Measurements from ENCODE around the gene RHOH. TPM values are rescaled to one million over a fixed set of nuclear protein-coding genes. Genes with fewer than 3 reads are reported as not detected.

The RHOH gene
- total RNA-seq, 1 donor from 2014 or later = 0.53 TPM

DNA sequence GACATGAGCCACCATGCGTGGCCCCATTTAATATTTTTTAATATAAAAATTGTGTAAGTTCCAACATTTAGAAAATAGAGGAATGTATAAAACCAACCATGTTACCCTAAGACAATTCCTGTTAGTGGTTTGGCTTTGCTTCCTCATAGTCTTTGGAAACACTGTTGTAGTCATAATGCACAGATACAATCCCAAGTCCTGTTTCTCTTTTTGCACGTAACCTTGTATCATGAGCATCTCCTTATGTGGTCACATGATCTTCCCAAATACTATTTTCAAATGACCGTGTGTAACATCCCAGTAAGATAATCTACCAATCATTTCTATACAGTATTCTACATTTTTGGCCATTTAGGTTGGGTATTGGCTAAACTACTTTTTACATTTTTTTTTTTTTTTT, 13.9 kb upstream of the RHOH start:
- no peaks in the 10 kb centered on the region for H3K27me3 ChIP-seq (ENCODE audit: control insufficient read depth, insufficient read depth, low read length)
- H3K36me3 ChIP-seq (ENCODE audit: control insufficient read depth, insufficient read depth, low read length) = no peaks in the 10 kb centered on the region
- no peak for FAIRE-seq
- DNase-seq (ENCODE audit: low read depth) = no peak
- H3K4me3 ChIP-seq (ENCODE audit: low read depth, low read length) = no peak overlapping the region
- TF ChIP-seq, protein P1, sequence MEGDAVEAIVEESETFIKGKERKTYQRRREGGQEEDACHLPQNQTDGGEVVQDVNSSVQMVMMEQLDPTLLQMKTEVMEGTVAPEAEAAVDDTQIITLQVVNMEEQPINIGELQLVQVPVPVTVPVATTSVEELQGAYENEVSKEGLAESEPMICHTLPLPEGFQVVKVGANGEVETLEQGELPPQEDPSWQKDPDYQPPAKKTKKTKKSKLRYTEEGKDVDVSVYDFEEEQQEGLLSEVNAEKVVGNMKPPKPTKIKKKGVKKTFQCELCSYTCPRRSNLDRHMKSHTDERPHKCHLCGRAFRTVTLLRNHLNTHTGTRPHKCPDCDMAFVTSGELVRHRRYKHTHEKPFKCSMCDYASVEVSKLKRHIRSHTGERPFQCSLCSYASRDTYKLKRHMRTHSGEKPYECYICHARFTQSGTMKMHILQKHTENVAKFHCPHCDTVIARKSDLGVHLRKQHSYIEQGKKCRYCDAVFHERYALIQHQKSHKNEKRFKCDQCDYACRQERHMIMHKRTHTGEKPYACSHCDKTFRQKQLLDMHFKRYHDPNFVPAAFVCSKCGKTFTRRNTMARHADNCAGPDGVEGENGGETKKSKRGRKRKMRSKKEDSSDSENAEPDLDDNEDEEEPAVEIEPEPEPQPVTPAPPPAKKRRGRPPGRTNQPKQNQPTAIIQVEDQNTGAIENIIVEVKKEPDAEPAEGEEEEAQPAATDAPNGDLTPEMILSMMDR (IDR thresholded peaks at IDR 0.05; ENCODE audit: insufficient read depth, low read length, severe bottlenecking) = no peak

- TF ChIP-seq, protein P1 (IDR thresholded peaks at IDR 0.05; ENCODE audit: insufficient read depth, low read length, severe bottlenecking) = no peak
- Histone ChIP-seq H3K36me3 (ENCODE audit: control insufficient read depth, insufficient read depth, low read length) (no peaks in the 10 kb centered on the region), H3K4me3 (ENCODE audit: low read depth, low read length) (no peak overlapping the region), H3K27me3 (ENCODE audit: control insufficient read depth, insufficient read depth, low read length) (no peaks in the 10 kb centered on the region)
- peak; percentile 92 for DNase-seq (ENCODE audit: low read depth)
- no peak for FAIRE-seq
These were observed 13.0 kb upstream of the RHOH start for GRCh38 chr4:40183615-40184411.

DNA sequence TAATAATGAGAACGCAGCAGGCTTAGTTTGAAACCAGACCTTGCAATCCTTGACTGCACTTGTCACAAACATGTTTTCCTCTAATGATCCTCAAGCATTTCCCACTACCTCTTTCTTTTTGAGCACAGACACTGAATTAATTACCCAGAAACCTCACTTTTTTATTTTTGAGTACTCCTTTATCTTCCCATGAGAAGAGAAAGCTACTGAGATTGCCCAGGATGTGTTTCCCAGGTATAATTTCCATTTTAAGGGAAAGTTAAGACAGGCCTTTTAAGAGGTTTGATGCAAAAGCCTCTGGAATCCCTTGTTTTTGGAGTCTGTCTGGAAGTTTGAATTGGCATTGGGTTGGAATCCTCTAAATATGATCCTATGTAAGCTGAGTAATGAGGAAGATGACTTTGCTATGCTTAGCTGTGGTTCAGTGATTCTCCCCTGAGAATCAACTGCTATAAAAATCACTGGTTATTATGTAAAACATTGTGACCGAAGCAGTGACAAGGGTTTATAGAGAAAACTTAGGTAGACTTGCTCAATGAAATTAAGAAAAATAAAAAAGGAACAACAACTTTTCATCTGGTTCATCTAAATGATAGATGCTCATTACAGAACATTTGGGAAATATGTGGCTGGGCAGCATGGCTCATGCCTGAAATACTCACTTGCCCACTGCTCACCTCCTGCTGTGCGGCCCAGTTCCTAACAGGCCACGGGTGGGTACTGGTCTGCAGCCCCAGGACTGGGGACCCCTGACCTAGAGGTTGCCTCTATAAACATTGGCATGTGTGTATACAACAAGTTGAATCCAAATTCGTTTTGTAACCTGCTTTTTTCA, 10.8 kb upstream of the RHOH start:
- DNase-seq (ENCODE audit: low read depth) (peak; percentile 54), FAIRE-seq (no peak)

DNA sequence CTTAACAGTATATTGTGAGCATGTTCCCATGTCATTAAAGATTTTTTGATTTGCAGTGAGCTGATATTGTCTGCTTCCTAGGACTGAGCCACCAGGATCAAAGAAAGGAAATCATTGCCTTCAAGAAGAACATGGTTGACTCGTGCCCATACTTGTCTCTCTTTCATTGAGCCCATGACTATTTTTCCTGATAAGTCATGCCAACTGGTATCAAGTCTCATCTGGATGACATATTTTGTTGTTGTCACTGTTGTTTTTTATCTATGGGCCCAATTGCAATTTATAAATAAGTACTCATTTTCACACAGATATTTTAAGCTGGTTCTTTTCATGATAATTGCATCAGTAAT, 10.2 kb upstream of the RHOH start:
- FAIRE-seq (no peak), DNase-seq (ENCODE audit: low read depth) (peak; percentile 92)
- TF ChIP-seq, protein P1 (IDR thresholded peaks at IDR 0.05; ENCODE audit: insufficient read depth, low read length, severe bottlenecking) = no peak
- Histone ChIP-seq H3K36me3 (ENCODE audit: control insufficient read depth, insufficient read depth, low read length) (no peaks in the 10 kb centered on the region), H3K4me3 (ENCODE audit: low read depth, low read length) (no peak overlapping the region), H3K27me3 (ENCODE audit: control insufficient read depth, insufficient read depth, low read length) (no peaks in the 10 kb centered on the region)

More for the DNA sequence above, 10.8 kb upstream of the RHOH start:
- Histone ChIP-seq H3K36me3 (ENCODE audit: control insufficient read depth, insufficient read depth, low read length) (no peaks in the 10 kb centered on the region), H3K4me3 (ENCODE audit: low read depth, low read length) (no peak overlapping the region), H3K27me3 (ENCODE audit: control insufficient read depth, insufficient read depth, low read length) (no peaks in the 10 kb centered on the region)
- TF ChIP-seq, protein P1 (IDR thresholded peaks at IDR 0.05; ENCODE audit: insufficient read depth, low read length, severe bottlenecking) = no peak

GRCh38 chr4:40187386-40187906, 9.4 kb upstream of the RHOH start:
- Histone ChIP-seq H3K27me3 (ENCODE audit: control insufficient read depth, insufficient read depth, low read length) (no peaks in the 10 kb centered on the region), H3K36me3 (ENCODE audit: control insufficient read depth, insufficient read depth, low read length) (no peaks in the 10 kb centered on the region), H3K4me3 (ENCODE audit: low read depth, low read length) (no peak overlapping the region)
- DNase-seq (ENCODE audit: low read depth) (no peak), FAIRE-seq (no peak)
- TF ChIP-seq, protein P1 (IDR thresholded peaks at IDR 0.05; ENCODE audit: insufficient read depth, low read length, severe bottlenecking) = no peak

Measured in bronchial epithelial cell (primary cell).